ENCODE data around the gene BAIAP2L1.

The BAIAP2L1 gene

DNA sequence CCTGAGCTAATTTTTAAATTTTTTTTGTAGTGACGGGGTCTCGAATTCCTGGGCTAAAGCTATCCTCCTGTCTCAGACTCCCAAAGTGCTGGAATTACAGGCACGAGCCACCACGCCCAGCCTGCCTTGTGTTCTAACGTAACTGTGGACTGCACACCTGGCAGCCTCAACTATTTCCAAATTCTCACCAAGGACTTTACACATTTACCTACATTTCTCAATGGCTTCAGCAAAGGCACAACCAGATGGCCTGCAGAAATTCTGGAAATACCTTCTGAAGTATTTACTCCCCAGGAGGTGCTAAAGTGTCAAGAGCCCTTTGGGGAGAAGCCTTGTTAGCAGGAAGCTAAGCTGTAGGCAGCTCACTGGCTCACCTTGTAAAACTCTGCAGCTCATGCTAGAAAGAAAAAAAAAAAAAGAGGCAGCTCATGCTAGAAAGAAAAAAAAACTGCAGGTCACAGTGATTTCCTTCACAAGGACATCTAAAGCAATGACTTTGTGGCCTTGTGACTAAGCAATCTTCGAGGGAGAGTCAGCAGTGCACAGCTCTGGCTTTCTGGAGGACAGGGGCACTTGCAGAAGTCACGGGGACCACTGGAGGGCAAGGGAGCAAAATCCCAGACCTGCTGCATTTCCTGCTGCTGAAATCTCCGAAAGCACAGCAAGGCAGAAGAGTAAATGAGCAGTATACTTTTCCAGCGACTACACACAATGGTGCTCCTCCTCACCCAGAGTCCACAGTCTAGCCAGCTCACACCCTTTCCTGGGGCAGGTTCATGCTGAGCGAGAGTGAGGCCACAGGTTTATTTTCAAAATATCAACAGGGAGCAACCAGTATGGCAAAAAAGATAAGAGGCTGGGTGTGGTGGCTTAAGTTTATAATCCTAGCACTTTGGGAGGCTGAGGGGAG lies 40.4 kb downstream of the BAIAP2L1 start:
- H3K27me3 ChIP-seq (ENCODE audit: control insufficient read depth, insufficient read depth, low read length): no peaks in the 10 kb centered on the region
- H3K4me2 ChIP-seq (ENCODE audit: low read length): peak overlapping the region; percentile 43
- H3K36me3 ChIP-seq (ENCODE audit: control insufficient read depth, insufficient read depth, low read length): no peaks in the 10 kb centered on the region
- H3K9me3 ChIP-seq (ENCODE audit: control insufficient read depth, low read length): no peaks in the 10 kb centered on the region
- no peak overlapping the region for H3K9ac ChIP-seq
- peak overlapping the region; percentile 41 for H3K27ac ChIP-seq
- H3K79me2 ChIP-seq: no peaks in the 10 kb centered on the region
- peaks cover 12% of the 10 kb centered on the region for H3K4me1 ChIP-seq
- H2AFZ ChIP-seq: peak overlapping the region; percentile 34
- H3K4me3 ChIP-seq (ENCODE audit: low read depth, low read length): no peak overlapping the region
- TF ChIP-seq, protein P1, sequence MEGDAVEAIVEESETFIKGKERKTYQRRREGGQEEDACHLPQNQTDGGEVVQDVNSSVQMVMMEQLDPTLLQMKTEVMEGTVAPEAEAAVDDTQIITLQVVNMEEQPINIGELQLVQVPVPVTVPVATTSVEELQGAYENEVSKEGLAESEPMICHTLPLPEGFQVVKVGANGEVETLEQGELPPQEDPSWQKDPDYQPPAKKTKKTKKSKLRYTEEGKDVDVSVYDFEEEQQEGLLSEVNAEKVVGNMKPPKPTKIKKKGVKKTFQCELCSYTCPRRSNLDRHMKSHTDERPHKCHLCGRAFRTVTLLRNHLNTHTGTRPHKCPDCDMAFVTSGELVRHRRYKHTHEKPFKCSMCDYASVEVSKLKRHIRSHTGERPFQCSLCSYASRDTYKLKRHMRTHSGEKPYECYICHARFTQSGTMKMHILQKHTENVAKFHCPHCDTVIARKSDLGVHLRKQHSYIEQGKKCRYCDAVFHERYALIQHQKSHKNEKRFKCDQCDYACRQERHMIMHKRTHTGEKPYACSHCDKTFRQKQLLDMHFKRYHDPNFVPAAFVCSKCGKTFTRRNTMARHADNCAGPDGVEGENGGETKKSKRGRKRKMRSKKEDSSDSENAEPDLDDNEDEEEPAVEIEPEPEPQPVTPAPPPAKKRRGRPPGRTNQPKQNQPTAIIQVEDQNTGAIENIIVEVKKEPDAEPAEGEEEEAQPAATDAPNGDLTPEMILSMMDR (IDR thresholded peaks at IDR 0.05): no peak

DNA sequence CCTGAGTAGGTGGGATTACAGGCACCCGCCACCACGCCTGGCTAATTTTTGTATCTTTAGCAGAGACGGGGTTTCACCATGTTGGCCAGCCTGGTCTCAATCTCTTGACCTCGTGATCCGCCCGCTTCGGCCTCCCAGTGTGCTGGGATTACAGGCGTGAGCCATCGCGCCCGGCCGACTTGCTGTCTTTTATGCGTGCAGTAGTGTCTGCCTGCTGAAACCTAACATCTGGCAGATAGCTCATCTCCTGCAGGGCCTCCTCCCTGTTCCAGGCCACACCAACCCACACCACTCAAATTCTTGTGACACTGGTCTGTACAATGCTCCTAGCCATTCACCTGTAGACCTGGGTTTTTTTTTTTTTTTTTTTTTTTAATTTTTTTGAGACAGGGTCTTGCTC lies 41.5 kb downstream of the BAIAP2L1 start:
- Histone ChIP-seq H3K9ac (no peak overlapping the region), H3K4me1 (peaks cover 12% of the 10 kb centered on the region), H3K27ac (no peak overlapping the region), H3K79me2 (no peaks in the 10 kb centered on the region), H2AFZ (no peak overlapping the region), H3K4me3 (ENCODE audit: low read depth, low read length) (no peak overlapping the region), H3K9me3 (ENCODE audit: control insufficient read depth, low read length) (no peaks in the 10 kb centered on the region), H3K36me3 (ENCODE audit: control insufficient read depth, insufficient read depth, low read length) (no peaks in the 10 kb centered on the region), H3K27me3 (ENCODE audit: control insufficient read depth, insufficient read depth, low read length) (no peaks in the 10 kb centered on the region), H3K4me2 (ENCODE audit: low read length) (no peak overlapping the region)
- TF ChIP-seq, protein P1 (IDR thresholded peaks at IDR 0.05): no peak

DNA sequence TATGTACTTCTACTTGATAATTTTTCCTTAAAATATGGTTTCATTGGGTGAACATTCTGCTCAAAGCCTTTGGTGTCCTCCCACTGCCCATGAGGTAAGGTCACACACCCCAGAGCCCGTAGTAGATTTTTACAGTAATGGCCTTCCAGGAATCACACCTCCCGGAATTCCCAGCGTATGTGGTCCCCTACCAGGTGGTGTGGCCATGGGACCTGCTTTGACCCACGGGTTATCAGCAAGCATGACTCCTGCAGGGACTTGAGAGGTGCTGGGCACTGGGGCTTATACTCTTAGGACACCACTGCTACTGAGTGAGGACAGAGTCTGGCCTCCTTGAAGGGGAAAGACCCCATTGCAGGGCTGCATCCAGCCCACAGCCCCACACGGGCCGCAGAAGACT lies 42.2 kb downstream of the BAIAP2L1 start:
- Histone ChIP-seq H3K27me3 (ENCODE audit: control insufficient read depth, insufficient read depth, low read length) (no peaks in the 10 kb centered on the region), H3K36me3 (ENCODE audit: control insufficient read depth, insufficient read depth, low read length) (no peaks in the 10 kb centered on the region), H3K9ac (no peak overlapping the region), H3K4me3 (ENCODE audit: low read depth, low read length) (no peak overlapping the region), H3K9me3 (ENCODE audit: control insufficient read depth, low read length) (no peaks in the 10 kb centered on the region), H3K79me2 (no peaks in the 10 kb centered on the region), H3K27ac (no peak overlapping the region), H3K4me2 (ENCODE audit: low read length) (no peak overlapping the region), H3K4me1 (peaks cover 12% of the 10 kb centered on the region), H2AFZ (no peak overlapping the region)
- TF ChIP-seq, protein P1 (IDR thresholded peaks at IDR 0.05): no peak

DNA sequence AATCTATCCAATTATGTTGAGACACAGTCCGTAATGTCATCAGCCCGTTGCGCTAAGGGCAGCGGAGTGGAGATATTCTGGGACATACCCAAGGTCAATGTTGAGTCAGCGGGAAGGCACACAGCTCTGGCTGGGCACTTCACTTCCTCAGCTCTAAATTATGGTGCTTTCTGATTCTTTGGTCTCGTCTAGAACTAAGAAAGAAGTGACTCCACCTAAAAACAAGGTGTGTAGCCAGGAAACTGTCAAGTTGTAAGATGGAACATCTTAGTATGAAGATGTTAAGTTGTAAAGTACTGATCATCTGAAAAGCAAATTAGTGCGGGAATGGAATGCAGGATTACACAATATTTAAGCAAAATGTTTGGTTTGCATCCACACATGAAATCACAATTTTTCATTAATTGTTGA lies 43.1 kb downstream of the BAIAP2L1 start:
- Histone ChIP-seq H3K9me3 (ENCODE audit: control insufficient read depth, low read length) (no peaks in the 10 kb centered on the region), H3K79me2 (no peaks in the 10 kb centered on the region), H3K4me1 (peaks cover 12% of the 10 kb centered on the region), H3K4me3 (ENCODE audit: low read depth, low read length) (no peak overlapping the region), H3K36me3 (ENCODE audit: control insufficient read depth, insufficient read depth, low read length) (no peaks in the 10 kb centered on the region), H2AFZ (no peak overlapping the region), H3K4me2 (ENCODE audit: low read length) (peak overlapping the region; percentile 43), H3K9ac (no peak overlapping the region), H3K27me3 (ENCODE audit: control insufficient read depth, insufficient read depth, low read length) (no peaks in the 10 kb centered on the region), H3K27ac (no peak overlapping the region)
- TF ChIP-seq, protein P1 (IDR thresholded peaks at IDR 0.05): no peak

DNA sequence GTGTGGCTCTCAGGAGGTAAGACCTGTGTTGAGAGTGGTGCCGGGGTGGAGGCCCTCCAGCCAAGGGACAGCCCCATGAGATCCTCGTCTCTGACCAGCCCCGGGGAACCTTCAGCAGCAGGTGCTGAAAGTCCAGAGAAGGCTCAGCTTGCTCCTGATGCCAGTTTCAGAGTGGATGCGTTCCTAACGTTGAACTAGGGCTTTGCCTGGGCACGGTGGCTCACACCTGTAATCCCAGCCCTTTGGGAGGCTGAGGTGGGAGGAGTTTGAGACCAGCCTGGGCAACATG lies 45.7 kb downstream of the BAIAP2L1 start:
- peaks cover 5% of the 10 kb centered on the region for H3K4me1 ChIP-seq
- no peaks in the 10 kb centered on the region for H3K27me3 ChIP-seq (ENCODE audit: control insufficient read depth, insufficient read depth, low read length)
- no peak overlapping the region for H3K27ac ChIP-seq
- TF ChIP-seq, protein P1 (IDR thresholded peaks at IDR 0.05): no peak
- H3K9ac ChIP-seq: no peak overlapping the region
- no peak overlapping the region for H2AFZ ChIP-seq
- H3K4me3 ChIP-seq (ENCODE audit: low read depth, low read length): no peak overlapping the region
- no peaks in the 10 kb centered on the region for H3K9me3 ChIP-seq (ENCODE audit: control insufficient read depth, low read length)
- peaks cover 3% of the 10 kb centered on the region for H3K79me2 ChIP-seq
- no peaks in the 10 kb centered on the region for H3K36me3 ChIP-seq (ENCODE audit: control insufficient read depth, insufficient read depth, low read length)
- no peak overlapping the region for H3K4me2 ChIP-seq (ENCODE audit: low read length)

Data from parathyroid adenoma (tissue), 2 donors.